Measurements from ENCODE around the gene OPTC.

DNA sequence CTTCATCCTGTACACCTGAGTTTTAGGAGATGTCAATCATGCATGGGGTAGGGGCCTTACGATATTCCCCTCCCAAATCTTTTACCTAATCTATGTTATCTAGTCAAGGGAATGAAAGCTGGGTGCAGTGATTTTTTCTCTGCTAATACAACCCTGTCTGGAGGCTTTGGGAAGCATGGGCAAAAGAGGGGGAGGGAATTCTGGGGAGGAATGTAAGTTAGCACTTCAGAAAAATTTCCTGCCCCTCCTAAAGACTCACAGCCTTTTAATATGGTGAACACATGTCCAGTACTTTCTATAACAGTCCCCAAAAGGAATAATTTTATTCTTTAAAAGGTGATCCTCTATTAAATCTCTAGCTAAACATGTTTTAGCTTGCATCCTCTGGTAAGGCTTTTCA is 44.0 kb upstream of the OPTC start:
- TF ChIP-seq USF1 (IDR thresholded peaks at IDR 0.05), result no peak
- TF ChIP-seq EP300 (IDR thresholded peaks at IDR 0.05; ENCODE audit: borderline replicate concordance), result no peak
- no peak for TF ChIP-seq YY1 (IDR thresholded peaks at IDR 0.05; ENCODE audit: low read depth)
- TF ChIP-seq NFIC (IDR thresholded peaks at IDR 0.05), result no peak
